ENCODE data around the gene PCDH9.

The PCDH9 gene

GRCh38 chr13:67258482-67258881 lies 28.3 kb upstream of the PCDH9 start:
- Histone ChIP-seq H3K4me1 (ENCODE audit: low read depth, poor library complexity, severe bottlenecking) (peaks cover 12% of the 10 kb centered on the region), H3K4me3 (IDR thresholded peaks at IDR 0.05; ENCODE audit: insufficient read depth, low read depth, low read length) (no peak overlapping the region), H3K27ac (no peak overlapping the region), H3K36me3 (ENCODE audit: insufficient read depth) (no peaks in the 10 kb centered on the region), H4K20me1 (ENCODE audit: insufficient read depth) (no peaks in the 10 kb centered on the region), H3K79me2 (ENCODE audit: insufficient read depth, low read depth) (no peaks in the 10 kb centered on the region), H2AFZ (ENCODE audit: low read depth) (no peak overlapping the region), H3K27me3 (ENCODE audit: insufficient read depth, low read depth) (no peaks in the 10 kb centered on the region), H3K4me2 (no peak overlapping the region; the same call in 1 of the 2 replicates), H3K9ac (no peak overlapping the region)
- TF ChIP-seq CTCF (conservative IDR thresholded peaks at IDR 0.05; ENCODE audit: low read depth, low read length): no peak

- no peak overlapping the region for H3K27ac ChIP-seq
- no peaks in the 10 kb centered on the region for H3K36me3 ChIP-seq (ENCODE audit: insufficient read depth)
- no peak overlapping the region for H2AFZ ChIP-seq (ENCODE audit: low read depth)
- no peak overlapping the region for H3K4me2 ChIP-seq
- no peak for TF ChIP-seq CTCF (conservative IDR thresholded peaks at IDR 0.05; ENCODE audit: low read depth, low read length)
- H3K9ac ChIP-seq: no peak overlapping the region
- H3K4me1 ChIP-seq (ENCODE audit: low read depth, poor library complexity, severe bottlenecking): no peaks in the 10 kb centered on the region
- no peaks in the 10 kb centered on the region for H3K27me3 ChIP-seq (ENCODE audit: insufficient read depth, low read depth)
- H3K79me2 ChIP-seq (ENCODE audit: insufficient read depth, low read depth): no peaks in the 10 kb centered on the region
- no peaks in the 10 kb centered on the region for H4K20me1 ChIP-seq (ENCODE audit: insufficient read depth)
- no peak overlapping the region for H3K4me3 ChIP-seq (IDR thresholded peaks at IDR 0.05; ENCODE audit: insufficient read depth, low read depth, low read length)
These were observed 8.7 kb upstream of the PCDH9 start for GRCh38 chr13:67238861-67239260.

GRCh38 chr13:67238277-67238859 lies 8.2 kb upstream of the PCDH9 start:
- H3K9ac ChIP-seq: no peak overlapping the region
- no peak overlapping the region for H3K4me3 ChIP-seq (IDR thresholded peaks at IDR 0.05; ENCODE audit: insufficient read depth, low read depth, low read length)
- no peak overlapping the region for H2AFZ ChIP-seq (ENCODE audit: low read depth)
- H3K36me3 ChIP-seq (ENCODE audit: insufficient read depth): no peaks in the 10 kb centered on the region
- no peak overlapping the region for H3K4me2 ChIP-seq
- H4K20me1 ChIP-seq (ENCODE audit: insufficient read depth): no peaks in the 10 kb centered on the region
- H3K27me3 ChIP-seq (ENCODE audit: insufficient read depth, low read depth): no peaks in the 10 kb centered on the region
- peak; percentile 71; the same call in 1 of the 2 replicates for TF ChIP-seq CTCF (conservative IDR thresholded peaks at IDR 0.05; ENCODE audit: low read depth, low read length)
- H3K27ac ChIP-seq: no peak overlapping the region
- no peaks in the 10 kb centered on the region for H3K79me2 ChIP-seq (ENCODE audit: insufficient read depth, low read depth)
- H3K4me1 ChIP-seq (ENCODE audit: low read depth, poor library complexity, severe bottlenecking): no peaks in the 10 kb centered on the region

- Histone ChIP-seq H3K4me3 (IDR thresholded peaks at IDR 0.05; ENCODE audit: insufficient read depth, low read depth, low read length) (no peak overlapping the region), H3K36me3 (ENCODE audit: insufficient read depth) (no peaks in the 10 kb centered on the region), H3K27ac (no peak overlapping the region), H2AFZ (ENCODE audit: low read depth) (no peak overlapping the region), H3K4me2 (no peak overlapping the region), H3K79me2 (ENCODE audit: insufficient read depth, low read depth) (no peaks in the 10 kb centered on the region), H4K20me1 (ENCODE audit: insufficient read depth) (no peaks in the 10 kb centered on the region), H3K4me1 (ENCODE audit: low read depth, poor library complexity, severe bottlenecking) (no peaks in the 10 kb centered on the region), H3K9ac (no peak overlapping the region), H3K27me3 (ENCODE audit: insufficient read depth, low read depth) (no peaks in the 10 kb centered on the region)
- TF ChIP-seq CTCF (conservative IDR thresholded peaks at IDR 0.05; ENCODE audit: low read depth, low read length): no peak
These were observed 5.1 kb upstream of the PCDH9 start for GRCh38 chr13:67235265-67235664.

Measured in KMS-11 (cell line).